ENCODE measurements around the gene C22orf23.

GRCh38 chr22:37990862-37991261 is 37.5 kb upstream of the C22orf23 start:
- TF ChIP-seq CTCF (IDR thresholded peaks at IDR 0.05) (no peak), POLR2A (IDR thresholded peaks at IDR 0.05) (no peak)

All from heart left ventricle (tissue), 13 donors.